HL-60 (cell line): Measurements from ENCODE around the gene DTNBP1.

Experiments
- CTCF ChIP-seq: IDR thresholded peaks from one replicate; pipeline ENCODE4 v1.5.1; 2011; ENCODE audit warnings: low read length, control low read depth, inconsistent platforms; ENCODE audit not compliant: insufficient read depth
- GABPA ChIP-seq: IDR thresholded peaks from 2 replicates; pipeline ENCODE4 v1.6.1; 2012; ENCODE audit warnings: low read depth
- REST ChIP-seq: IDR thresholded peaks from 2 replicates; pipeline ENCODE4 v1.6.1; 2012; ENCODE audit warnings: low read depth; ENCODE audit not compliant: insufficient replicate concordance

GRCh38 chr6:15498640-15499039 is 164.2 kb downstream of the DTNBP1 start:
- TF ChIP-seq CTCF (no peak), GABPA (no peak), REST (no peak)
